Measurements from ENCODE around the gene NTN1. TPM values are rescaled to one million over a fixed set of nuclear protein-coding genes. Genes with fewer than 3 reads are reported as not detected.

NTN1 gene
- total RNA-seq, 1 experiment from 2014 or later: 14.5 TPM

DNA sequence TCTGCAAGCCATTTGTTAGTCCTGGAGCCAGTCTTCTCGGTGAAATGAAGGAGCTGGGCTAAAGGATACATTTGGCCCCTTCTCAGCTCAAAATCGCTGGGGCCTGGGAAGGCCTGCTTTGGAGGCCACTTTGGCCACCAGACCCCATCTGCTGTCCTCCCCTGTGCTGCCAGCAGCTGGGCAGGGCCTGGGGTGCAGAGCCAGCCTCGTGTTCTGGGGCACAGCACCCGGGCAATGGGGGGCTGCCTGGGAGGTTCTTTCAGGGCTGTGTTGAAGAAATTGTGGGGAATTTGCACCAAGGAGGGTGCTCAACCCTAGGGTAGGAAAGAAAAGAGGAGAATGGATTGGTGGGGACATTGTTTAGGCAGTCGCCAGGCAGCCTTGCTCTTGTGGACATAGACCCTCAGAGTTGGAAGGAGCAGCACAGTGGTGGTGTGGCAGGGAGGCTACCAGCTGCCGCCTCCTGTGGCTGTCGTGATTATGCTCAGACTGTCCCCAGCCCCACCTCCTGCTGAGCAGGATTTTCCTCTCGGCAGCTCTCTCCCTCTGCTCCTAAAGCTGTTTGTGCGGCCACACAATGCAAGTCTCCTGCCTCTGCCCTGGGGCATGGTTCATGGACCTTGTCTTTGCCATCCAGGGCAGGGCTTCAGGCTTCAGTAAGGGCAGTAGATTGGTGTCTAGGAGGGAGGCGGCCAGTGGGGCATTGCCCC is 174.8 kb downstream of the NTN1 start:
- H3K4me1 ChIP-seq (ENCODE audit: control insufficient read depth, insufficient read depth, low read length): no peaks in the 10 kb centered on the region
- ChIA-PET CTCF (interaction anchor here (0.6 kb wide), 1 partner anchor 44 kb away, joined by 4 read pairs; no protein-coding TSS in a partner anchor), POLR2A (no interaction called here)
- intact Hi-C loops (cut with micrococcal nuclease; ENCODE audit: unreplicated experiment) (no loop called here), in situ Hi-C loops (cut with HindIII; ENCODE audit: low pct_unique_long_range_greater_than_20kb, low sequenced_read_pairs) (no loop called here)
- no peak for ATAC-seq
- H3K36me3 ChIP-seq (ENCODE audit: control insufficient read depth, insufficient read depth, low read length): no peaks in the 10 kb centered on the region
- BruUV-seq (replicated peaks): no TSS peak
- H3K4me3 ChIP-seq (ENCODE audit: low read depth in 2 of 2, low read length in 2 of 2): no peak overlapping the region
- TF ChIP-seq, protein P1, sequence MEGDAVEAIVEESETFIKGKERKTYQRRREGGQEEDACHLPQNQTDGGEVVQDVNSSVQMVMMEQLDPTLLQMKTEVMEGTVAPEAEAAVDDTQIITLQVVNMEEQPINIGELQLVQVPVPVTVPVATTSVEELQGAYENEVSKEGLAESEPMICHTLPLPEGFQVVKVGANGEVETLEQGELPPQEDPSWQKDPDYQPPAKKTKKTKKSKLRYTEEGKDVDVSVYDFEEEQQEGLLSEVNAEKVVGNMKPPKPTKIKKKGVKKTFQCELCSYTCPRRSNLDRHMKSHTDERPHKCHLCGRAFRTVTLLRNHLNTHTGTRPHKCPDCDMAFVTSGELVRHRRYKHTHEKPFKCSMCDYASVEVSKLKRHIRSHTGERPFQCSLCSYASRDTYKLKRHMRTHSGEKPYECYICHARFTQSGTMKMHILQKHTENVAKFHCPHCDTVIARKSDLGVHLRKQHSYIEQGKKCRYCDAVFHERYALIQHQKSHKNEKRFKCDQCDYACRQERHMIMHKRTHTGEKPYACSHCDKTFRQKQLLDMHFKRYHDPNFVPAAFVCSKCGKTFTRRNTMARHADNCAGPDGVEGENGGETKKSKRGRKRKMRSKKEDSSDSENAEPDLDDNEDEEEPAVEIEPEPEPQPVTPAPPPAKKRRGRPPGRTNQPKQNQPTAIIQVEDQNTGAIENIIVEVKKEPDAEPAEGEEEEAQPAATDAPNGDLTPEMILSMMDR (IDR thresholded peaks at IDR 0.05): no peak
- TF ChIP-seq, protein P2, sequence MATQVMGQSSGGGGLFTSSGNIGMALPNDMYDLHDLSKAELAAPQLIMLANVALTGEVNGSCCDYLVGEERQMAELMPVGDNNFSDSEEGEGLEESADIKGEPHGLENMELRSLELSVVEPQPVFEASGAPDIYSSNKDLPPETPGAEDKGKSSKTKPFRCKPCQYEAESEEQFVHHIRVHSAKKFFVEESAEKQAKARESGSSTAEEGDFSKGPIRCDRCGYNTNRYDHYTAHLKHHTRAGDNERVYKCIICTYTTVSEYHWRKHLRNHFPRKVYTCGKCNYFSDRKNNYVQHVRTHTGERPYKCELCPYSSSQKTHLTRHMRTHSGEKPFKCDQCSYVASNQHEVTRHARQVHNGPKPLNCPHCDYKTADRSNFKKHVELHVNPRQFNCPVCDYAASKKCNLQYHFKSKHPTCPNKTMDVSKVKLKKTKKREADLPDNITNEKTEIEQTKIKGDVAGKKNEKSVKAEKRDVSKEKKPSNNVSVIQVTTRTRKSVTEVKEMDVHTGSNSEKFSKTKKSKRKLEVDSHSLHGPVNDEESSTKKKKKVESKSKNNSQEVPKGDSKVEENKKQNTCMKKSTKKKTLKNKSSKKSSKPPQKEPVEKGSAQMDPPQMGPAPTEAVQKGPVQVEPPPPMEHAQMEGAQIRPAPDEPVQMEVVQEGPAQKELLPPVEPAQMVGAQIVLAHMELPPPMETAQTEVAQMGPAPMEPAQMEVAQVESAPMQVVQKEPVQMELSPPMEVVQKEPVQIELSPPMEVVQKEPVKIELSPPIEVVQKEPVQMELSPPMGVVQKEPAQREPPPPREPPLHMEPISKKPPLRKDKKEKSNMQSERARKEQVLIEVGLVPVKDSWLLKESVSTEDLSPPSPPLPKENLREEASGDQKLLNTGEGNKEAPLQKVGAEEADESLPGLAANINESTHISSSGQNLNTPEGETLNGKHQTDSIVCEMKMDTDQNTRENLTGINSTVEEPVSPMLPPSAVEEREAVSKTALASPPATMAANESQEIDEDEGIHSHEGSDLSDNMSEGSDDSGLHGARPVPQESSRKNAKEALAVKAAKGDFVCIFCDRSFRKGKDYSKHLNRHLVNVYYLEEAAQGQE (IDR thresholded peaks at IDR 0.05; ENCODE audit: insufficient read depth in 1 of 2, low read depth in 2 of 2, low read length in 1 of 2): no peak
- TF ChIP-seq TCF7L2 (IDR thresholded peaks at IDR 0.05; ENCODE audit: low read depth, low read length) (no peak), SIN3A (IDR thresholded peaks at IDR 0.05; ENCODE audit: borderline replicate concordance, insufficient read depth, low read depth, low read length) (no peak), POLR2AphosphoS5 (IDR thresholded peaks at IDR 0.05; ENCODE audit: low read depth, low read length) (no peak)
- no peaks in the 10 kb centered on the region for H3K27me3 ChIP-seq (ENCODE audit: control insufficient read depth, insufficient read depth, low read length)
- no peaks in the 10 kb centered on the region for H3K9me3 ChIP-seq (ENCODE audit: control insufficient read depth, insufficient read depth, low read depth, low read length)
- no peak for DNase-seq (ENCODE audit: low read depth, low spot score)
- no peak overlapping the region for H3K27ac ChIP-seq (ENCODE audit: low read length)

DNA sequence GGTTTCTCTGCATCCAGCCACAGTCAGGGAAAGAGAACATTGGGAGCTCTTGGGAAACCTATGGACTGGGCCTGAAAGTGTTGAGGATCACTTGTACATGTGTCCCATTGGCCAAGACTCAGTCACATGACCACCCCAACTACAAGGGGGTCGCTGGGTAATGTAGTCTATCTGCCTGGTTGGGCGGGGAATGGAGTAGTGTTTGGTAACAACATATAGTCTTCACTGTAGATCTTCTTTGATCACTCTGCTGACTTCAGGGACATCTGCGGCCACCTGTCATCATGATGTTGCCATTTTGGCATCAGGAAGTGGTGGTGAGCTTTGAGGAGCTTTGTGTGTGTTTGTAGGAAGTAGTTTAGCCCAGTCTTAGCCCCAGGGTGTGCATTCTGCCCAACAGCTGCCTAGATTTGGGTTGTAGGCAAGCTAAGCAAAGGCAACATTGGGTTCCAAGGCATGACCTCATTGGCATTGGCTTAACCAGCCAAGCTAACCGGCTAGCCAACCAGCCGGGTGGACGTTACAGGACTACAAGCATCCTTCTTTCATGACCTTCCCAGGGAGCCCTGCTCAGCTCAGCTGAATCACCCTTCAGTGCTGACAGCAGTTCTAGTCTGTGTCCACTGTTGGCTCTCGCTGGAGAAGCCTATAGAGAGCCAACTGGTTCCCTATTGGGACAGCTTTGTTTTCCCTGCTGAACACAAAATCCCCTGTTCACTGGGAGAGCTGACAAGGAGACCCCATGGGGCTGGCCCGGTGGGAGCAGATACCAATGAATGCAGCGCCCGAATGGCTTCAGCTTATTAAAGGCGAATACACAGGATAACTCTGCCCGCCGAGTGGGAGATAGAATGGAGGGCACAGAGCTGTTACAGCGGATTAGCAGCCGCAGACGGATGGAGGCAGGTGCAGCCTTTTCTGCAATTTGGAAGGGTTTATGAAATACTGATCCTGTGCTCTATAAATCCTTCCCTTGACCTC is 178.6 kb downstream of the NTN1 start:
- Histone ChIP-seq H3K36me3 (ENCODE audit: control insufficient read depth, insufficient read depth, low read length) (no peaks in the 10 kb centered on the region), H3K27ac (ENCODE audit: low read length) (no peak overlapping the region), H3K27me3 (ENCODE audit: control insufficient read depth, insufficient read depth, low read length) (no peaks in the 10 kb centered on the region), H3K4me3 (ENCODE audit: low read depth in 2 of 2, low read length in 2 of 2) (no peak overlapping the region), H3K9me3 (ENCODE audit: control insufficient read depth, insufficient read depth, low read depth, low read length) (no peaks in the 10 kb centered on the region), H3K4me1 (ENCODE audit: control insufficient read depth, insufficient read depth, low read length) (no peaks in the 10 kb centered on the region)
- no TSS peak for BruUV-seq (replicated peaks)
- ATAC-seq: no peak
- in situ Hi-C loops (cut with HindIII; ENCODE audit: low pct_unique_long_range_greater_than_20kb, low sequenced_read_pairs): no loop called here
- POLR2A ChIA-PET: no interaction called here
- CTCF ChIA-PET: no interaction called here
- intact Hi-C loops (cut with micrococcal nuclease; ENCODE audit: unreplicated experiment): no loop called here
- no peak for DNase-seq (ENCODE audit: low read depth, low spot score)
- TF ChIP-seq, protein P1 (IDR thresholded peaks at IDR 0.05): no peak
- TF ChIP-seq SIN3A (IDR thresholded peaks at IDR 0.05; ENCODE audit: borderline replicate concordance, insufficient read depth, low read depth, low read length): no peak
